Naive thymus-derived CD8-positive, alpha-beta T cell (primary cell): ENCODE data around the gene PGP. TPM values are rescaled to one million over a fixed set of nuclear protein-coding genes. Genes with fewer than 3 reads are reported as not detected.

Source experiments
- ATAC-seq, 2 donors: fragments of 150-1000 bp; cut with Tn5 transposase in 1 of 2; sonication (Bioruptor Pico), chemical (Tn5 transposase) in 1 of 2; 1 replicate in 1 of 2; 2 replicates in 1 of 2; pipeline ENCODE4 v1.10.0; 2021; ENCODE audit warnings: mild to moderate bottlenecking in 2 of 2, moderate library complexity in 2 of 2
- POLR2A ChIA-PET: fragments of 350-600 bp; sonication (Branson Sonifier 250); formaldehyde crosslinking; loops from one replicate; lab custom pipeline; 2021; ENCODE audit warnings: antibody characterized with exemption; lab: Charles Lee
- DNase-seq, 10 donors: peaks; one replicate each; pipeline versions ENCODE4 v3.0.0 to v3.0.0-alpha.2; 2020 to 2022
- H3K27ac Mint-ChIP-seq, 10 donors: one replicate each; pipeline ENCODE4 v1.8.0; 2020 to 2022; ENCODE audit warnings: mild to moderate bottlenecking in 10 of 10, mixed read lengths in 10 of 10, moderate library complexity in 4 of 10, inconsistent platforms in 1 of 10
- H3K27me3 Mint-ChIP-seq, 5 donors: one replicate each; pipeline ENCODE4 v1.8.0; 2021 to 2022; ENCODE audit warnings: mixed read lengths in 5 of 5
- H3K36me3 Mint-ChIP-seq, 3 donors: one replicate each; pipeline ENCODE4 v1.8.0; 2020 to 2022; ENCODE audit warnings: mixed read lengths in 3 of 3, mild to moderate bottlenecking in 2 of 3, inconsistent platforms in 1 of 3
- H3K4me1 Mint-ChIP-seq, 4 donors: one replicate each; pipeline ENCODE4 v1.8.0; 2021 to 2022; ENCODE audit warnings: mixed read lengths in 4 of 4
- H3K4me3 Mint-ChIP-seq, 10 donors: one replicate each; pipeline ENCODE4 v1.8.0; 2020 to 2022; ENCODE audit warnings: mild to moderate bottlenecking in 10 of 10, mixed read lengths in 10 of 10, moderate library complexity in 6 of 10, inconsistent platforms in 1 of 10
- H3K9me3 Mint-ChIP-seq, 9 donors: one replicate each; pipeline ENCODE4 v1.8.0; 2020 to 2022; ENCODE audit warnings: mixed read lengths in 9 of 9, mild to moderate bottlenecking in 3 of 9, inconsistent platforms in 1 of 9, moderate library complexity in 1 of 9
- polyA plus RNA-seq, 3 donors: library from polyadenylated mRNA; unstranded; fragments of 300-500 nt; fragmentation: Illumina TruSeq; gene quantifications; one replicate each; pipeline ENCODE4 v1.2.3, GENCODE V29; 2021
- total RNA-seq, 8 experiments: library from RNA in 2 of 8; stranded (reverse) in 2 of 8; gene quantifications; one replicate each; pipeline ENCODE4 v1.2.3 and lab custom pipeline; 2021 to 2026

Gene PGP
- total and polyA plus RNA-seq, 5 experiments from 2014 or later, result 8.7 to 28.1 (median 17.7) TPM

DNA sequence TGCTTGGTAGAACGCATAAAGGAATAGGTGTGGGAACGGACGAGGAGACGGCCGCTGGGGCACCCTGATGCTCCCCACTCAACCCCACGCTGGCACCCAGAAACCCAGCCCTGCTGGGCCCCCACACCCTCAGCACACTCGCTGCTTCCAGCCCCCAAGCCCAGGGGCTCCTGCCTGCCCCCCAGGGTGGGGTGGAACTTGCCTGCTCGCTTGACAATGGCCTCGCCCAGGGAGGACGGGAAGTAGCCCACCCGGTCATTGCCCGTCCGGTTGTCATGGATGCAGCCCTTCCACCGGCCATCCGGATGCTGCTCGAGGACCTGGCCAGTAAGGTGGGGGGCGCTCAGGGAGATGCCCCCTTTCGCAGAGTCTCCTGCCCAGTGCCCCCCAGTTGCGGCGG is 28.1 kb downstream of the PGP start:
- no peak overlapping the region for H3K27ac Mint-ChIP-seq
- H3K36me3 Mint-ChIP-seq, result no peaks in the 10 kb centered on the region
- no peaks in the 10 kb centered on the region for H3K9me3 Mint-ChIP-seq
- ATAC-seq, result no peak
- peaks cover 0 to 1% (median 0%) of the 10 kb centered on the region in 5 donors for H3K27me3 Mint-ChIP-seq
- H3K4me1 Mint-ChIP-seq, result peaks cover 0 to 6% (median under 1%) of the 10 kb centered on the region in 4 donors
- DNase-seq, result no peak
- POLR2A ChIA-PET, result no interaction called here
- no peak overlapping the region for H3K4me3 Mint-ChIP-seq

DNA sequence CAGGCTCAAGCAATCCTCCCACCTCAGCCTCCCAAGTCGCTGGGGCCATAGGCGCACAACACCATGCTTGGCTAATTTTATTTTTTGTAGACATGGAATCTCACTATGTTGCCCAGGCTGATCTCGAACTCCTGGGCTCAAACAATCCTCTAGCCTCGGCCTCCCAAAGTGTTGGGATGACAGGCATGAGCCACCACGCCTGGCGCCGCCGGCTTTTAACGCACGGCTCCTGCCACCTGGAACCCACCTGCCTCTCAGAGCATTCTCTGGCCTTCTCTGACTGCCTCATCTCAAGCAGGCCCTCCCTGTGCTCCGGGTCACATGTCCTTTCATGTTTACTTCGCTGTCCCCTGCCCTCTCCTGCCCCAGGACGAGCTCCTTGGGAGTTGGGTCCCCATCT is 28.6 kb downstream of the PGP start:
- Mint-ChIP-seq H3K36me3 (no peaks in the 10 kb centered on the region), H3K4me1 (peaks cover 0 to 6% (median under 1%) of the 10 kb centered on the region in 4 donors), H3K9me3 (no peaks in the 10 kb centered on the region), H3K27ac (peak overlapping the region in 1 of 10 donors; percentile 56), H3K27me3 (peaks cover 0 to 1% (median 0%) of the 10 kb centered on the region in 5 donors), H3K4me3 (no peak overlapping the region)
- ATAC-seq, result no peak
- POLR2A ChIA-PET, result no interaction called here
- no peak for DNase-seq

DNA sequence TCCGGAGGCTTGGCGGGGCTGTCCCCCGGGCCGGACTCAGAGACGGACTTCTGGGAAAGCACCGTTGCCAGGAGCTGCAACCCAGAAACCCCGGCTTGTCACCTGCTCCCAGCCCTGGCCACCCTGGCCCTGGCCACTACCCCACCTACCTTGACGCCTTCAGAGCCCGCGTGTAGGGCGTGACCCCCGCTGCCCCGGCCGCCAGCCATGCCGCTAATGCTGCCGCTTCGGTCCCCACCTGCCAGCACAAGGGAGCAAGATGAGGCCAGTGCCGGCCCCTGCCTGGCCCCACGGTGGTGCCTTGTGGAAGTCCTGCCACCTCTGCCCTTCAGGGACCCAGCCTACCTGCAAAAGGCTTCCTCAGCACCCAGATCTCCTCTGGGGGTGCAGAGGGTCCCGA is 29.7 kb downstream of the PGP start:
- POLR2A ChIA-PET, result no interaction called here
- H3K9me3 Mint-ChIP-seq, result no peaks in the 10 kb centered on the region
- H3K36me3 Mint-ChIP-seq, result no peaks in the 10 kb centered on the region
- no peak for DNase-seq
- no peak for ATAC-seq
- H3K4me3 Mint-ChIP-seq, result no peak overlapping the region
- H3K4me1 Mint-ChIP-seq, result peaks cover 0 to 6% (median under 1%) of the 10 kb centered on the region in 4 donors
- peaks cover 0 to 1% (median 0%) of the 10 kb centered on the region in 5 donors for H3K27me3 Mint-ChIP-seq
- no peak overlapping the region for H3K27ac Mint-ChIP-seq

DNA sequence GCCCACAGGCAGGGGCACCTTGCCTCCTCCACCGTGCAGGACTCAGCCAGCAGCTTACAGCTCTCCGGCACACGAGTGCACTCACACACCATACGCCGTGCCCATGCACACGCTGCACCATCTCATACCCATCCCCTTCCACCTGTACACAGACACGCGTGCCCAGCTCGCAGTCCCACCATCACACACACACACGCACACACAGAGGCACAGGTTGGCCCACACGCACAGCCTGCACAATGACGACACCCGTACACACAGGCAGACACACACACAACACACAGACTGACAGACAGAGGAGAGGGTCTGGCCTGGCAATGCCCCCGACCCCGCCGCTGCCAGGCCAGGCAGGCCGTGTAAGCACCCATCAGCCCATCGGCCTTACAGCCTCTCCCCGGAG is 30.3 kb downstream of the PGP start:
- Mint-ChIP-seq H3K4me1 (peaks cover 0 to 6% (median under 1%) of the 10 kb centered on the region in 4 donors), H3K9me3 (no peaks in the 10 kb centered on the region), H3K27me3 (peaks cover 0 to 1% (median 0%) of the 10 kb centered on the region in 5 donors), H3K4me3 (no peak overlapping the region), H3K27ac (no peak overlapping the region), H3K36me3 (no peaks in the 10 kb centered on the region)
- POLR2A ChIA-PET, result no interaction called here
- DNase-seq (no peak), ATAC-seq (no peak)

DNA sequence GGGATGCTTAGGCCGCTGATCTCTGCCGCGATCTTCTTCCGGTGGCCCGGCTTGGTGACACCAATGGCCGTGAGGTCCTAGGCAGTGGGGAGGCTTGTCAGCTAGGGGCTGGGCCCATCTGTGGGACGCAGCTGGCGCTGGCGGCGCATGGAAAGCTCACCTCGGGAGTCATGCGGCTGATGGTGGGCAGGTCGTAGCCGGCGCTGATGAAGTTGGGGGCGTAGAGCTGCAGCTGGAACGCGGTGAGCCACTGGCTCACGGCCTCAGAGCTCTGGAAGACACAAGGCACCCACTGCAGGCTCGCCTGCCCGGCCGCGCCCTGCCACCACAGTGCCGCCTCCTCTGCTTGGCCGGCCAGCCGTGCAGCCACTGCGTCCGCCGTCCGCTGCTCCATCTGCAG is 31.0 kb downstream of the PGP start:
- H3K36me3 Mint-ChIP-seq, result no peaks in the 10 kb centered on the region
- H3K4me1 Mint-ChIP-seq, result peaks cover 0 to 6% (median under 1%) of the 10 kb centered on the region in 4 donors
- H3K9me3 Mint-ChIP-seq, result no peaks in the 10 kb centered on the region
- no peak for ATAC-seq
- H3K27ac Mint-ChIP-seq, result no peak overlapping the region
- H3K27me3 Mint-ChIP-seq, result peaks cover 0 to 1% (median 0%) of the 10 kb centered on the region in 5 donors
- DNase-seq, result no peak
- H3K4me3 Mint-ChIP-seq, result no peak overlapping the region
- POLR2A ChIA-PET, result no interaction called here

DNA sequence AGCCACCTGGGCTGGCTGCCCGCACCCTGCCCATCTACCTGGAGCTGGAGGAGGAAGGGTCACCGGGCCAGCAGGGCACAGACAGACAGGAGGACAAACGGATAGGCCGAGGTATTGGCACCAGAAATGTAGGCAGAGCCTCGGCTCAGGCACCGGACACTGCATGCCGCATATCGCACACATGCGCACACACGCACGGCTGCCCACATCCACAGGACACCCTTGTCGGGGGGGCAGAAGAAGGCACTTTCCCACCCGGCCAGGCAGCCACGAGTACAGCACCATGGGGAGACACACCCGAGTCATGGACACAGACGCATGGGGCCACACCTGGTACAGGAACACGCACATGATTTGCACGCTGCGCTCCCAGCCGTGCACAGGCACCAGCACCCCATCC is 32.7 kb downstream of the PGP start:
- Mint-ChIP-seq H3K27me3 (peaks cover 0 to 1% (median 0%) of the 10 kb centered on the region in 5 donors), H3K36me3 (no peaks in the 10 kb centered on the region), H3K4me1 (peaks cover 0 to 6% (median under 1%) of the 10 kb centered on the region in 4 donors), H3K4me3 (no peak overlapping the region), H3K9me3 (no peaks in the 10 kb centered on the region), H3K27ac (no peak overlapping the region)
- ATAC-seq (no peak), DNase-seq (no peak)
- POLR2A ChIA-PET, result interaction anchor here (0.6 kb wide), 1 partner anchor 10 kb away, joined by 3 read pairs; no protein-coding TSS in a partner anchor

DNA sequence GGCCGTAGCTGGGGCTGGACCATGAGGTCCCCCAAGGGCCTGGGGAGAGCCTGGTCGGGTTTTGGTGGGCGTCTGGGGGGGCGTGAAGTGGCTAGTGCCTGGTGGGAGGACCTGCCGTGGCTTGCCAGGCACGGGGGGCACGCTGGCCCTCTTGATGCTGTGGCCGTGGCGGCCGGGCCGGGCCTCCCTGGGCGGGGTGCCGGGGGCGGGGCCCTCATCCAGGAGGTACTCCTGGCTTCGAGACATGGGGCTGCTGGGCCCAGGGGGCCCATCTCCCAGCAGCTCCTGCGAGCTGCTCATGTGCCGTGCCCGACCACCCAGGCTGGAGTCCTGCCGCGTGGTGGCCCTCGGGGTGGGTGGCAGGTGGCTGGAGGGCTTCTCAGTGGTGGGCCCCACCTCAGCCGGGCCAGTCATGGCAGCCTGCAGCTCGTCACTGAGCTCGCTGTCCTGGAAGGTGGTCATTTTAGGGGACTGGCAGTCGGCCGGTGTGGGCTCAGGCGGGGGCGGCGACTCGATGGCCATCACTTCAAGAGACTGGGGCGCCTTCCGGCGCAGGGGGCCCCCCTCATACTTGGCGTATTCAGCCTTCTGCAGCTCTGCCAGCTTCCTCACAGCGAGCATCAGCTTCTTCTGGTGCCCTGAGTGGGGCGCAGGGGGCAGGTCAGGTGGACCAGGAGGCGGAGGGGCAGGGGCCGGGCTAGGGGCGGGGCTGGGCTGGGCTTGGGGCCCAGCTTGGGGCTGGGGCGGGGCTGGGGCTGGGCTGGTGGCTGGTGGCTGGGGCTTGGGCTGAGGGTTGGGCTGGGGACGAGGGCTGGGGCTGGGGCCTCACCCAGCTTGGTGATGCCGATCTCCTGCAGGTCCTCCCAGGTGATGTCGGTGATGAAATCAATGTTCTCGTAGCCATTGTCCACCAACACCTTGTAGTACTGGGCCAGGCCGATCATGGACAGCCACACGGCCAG is 33.4 kb downstream of the PGP start:
- H3K36me3 Mint-ChIP-seq, result no peaks in the 10 kb centered on the region
- H3K9me3 Mint-ChIP-seq, result no peaks in the 10 kb centered on the region
- no peak overlapping the region for H3K27ac Mint-ChIP-seq
- DNase-seq, result no peak
- ATAC-seq, result no peak
- H3K4me3 Mint-ChIP-seq, result no peak overlapping the region
- H3K4me1 Mint-ChIP-seq, result peaks cover 0 to 6% (median under 1%) of the 10 kb centered on the region in 4 donors
- H3K27me3 Mint-ChIP-seq, result peaks cover 0 to 1% (median 0%) of the 10 kb centered on the region in 5 donors
- POLR2A ChIA-PET, result interaction anchor here (0.6 kb wide), 1 partner anchor 11 kb away, joined by 3 read pairs; no protein-coding TSS in a partner anchor

DNA sequence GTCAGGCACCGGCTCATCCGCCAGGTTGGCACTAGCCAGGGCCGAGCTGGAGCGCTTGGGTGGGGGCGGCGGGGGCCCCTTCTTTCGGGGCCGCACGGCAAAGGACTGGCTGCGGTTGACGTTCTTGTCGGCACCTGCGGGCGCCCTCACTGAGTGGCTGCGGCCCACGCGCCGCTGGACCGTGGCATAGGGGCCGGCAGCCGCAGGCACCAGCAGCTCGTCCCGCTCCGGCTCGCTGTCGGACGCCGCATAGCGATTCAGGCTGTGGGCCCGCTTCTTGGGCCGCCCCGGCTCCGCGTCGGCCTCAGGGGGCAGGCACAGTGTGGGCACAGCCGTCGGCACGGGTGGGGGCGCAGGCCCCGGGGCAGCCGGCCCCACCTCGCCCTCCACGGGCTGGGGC is 34.2 kb downstream of the PGP start:
- H3K27me3 Mint-ChIP-seq, result peaks cover 0 to 1% (median 0%) of the 10 kb centered on the region in 5 donors
- no peak overlapping the region for H3K4me3 Mint-ChIP-seq
- H3K9me3 Mint-ChIP-seq, result no peaks in the 10 kb centered on the region
- peaks cover 0 to 6% (median 1%) of the 10 kb centered on the region in 3 donors for H3K36me3 Mint-ChIP-seq
- H3K4me1 Mint-ChIP-seq, result peaks cover 0 to 6% (median under 1%) of the 10 kb centered on the region in 4 donors
- ATAC-seq (no peak), DNase-seq (no peak)
- POLR2A ChIA-PET, result no interaction called here
- no peak overlapping the region for H3K27ac Mint-ChIP-seq

DNA sequence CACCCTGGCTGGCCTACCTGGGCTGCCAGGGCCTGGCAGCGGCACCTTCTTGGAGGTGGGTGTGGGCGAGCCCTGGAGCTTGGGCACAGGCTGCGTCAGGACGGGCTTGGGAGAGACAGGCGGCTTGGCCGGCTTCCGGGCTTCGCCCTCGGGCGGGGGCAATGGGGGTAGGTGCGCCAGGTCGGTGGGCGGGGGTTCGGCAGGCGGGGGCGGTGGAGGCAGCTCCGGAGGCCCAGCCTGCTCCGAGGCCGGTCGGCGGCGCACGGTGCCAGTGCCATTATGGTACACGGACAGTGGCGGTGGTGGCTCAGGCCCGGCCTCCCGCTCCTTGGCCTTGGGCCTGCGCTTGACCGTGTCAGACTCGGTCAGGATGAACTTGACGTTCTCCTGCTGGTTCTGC is 35.1 kb downstream of the PGP start:
- POLR2A ChIA-PET, result no interaction called here
- Mint-ChIP-seq H3K4me1 (peaks cover 0 to 6% (median under 1%) of the 10 kb centered on the region in 4 donors), H3K27me3 (peaks cover 0 to 1% (median 0%) of the 10 kb centered on the region in 5 donors), H3K9me3 (no peaks in the 10 kb centered on the region), H3K4me3 (no peak overlapping the region), H3K36me3 (peaks cover 0 to 12% (median 1%) of the 10 kb centered on the region in 3 donors), H3K27ac (no peak overlapping the region)
- DNase-seq (no peak), ATAC-seq (no peak)

DNA sequence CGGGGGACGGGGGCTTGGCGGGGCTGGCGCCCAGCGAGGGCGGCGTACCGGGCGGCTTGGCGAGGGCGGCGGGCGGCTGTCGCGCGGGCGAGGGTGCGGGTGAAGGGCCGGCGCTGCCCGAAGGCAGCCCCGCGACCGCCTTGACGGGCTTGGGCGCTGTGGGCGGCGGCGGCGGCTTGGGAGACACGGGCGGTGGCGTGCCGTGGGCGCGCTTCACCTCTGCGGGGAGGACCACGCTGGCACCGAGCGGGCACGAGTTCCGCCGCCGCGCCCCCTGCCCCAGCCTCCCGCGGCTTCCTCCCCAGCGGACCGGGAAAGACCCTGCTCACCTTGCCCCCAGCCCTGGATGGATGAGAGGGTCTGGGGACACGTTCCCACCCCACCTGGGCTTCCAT is 35.5 kb downstream of the PGP start:
- Mint-ChIP-seq H3K27me3 (no peaks in the 10 kb centered on the region), H3K4me1 (peaks cover 0 to 6% (median under 1%) of the 10 kb centered on the region in 4 donors), H3K9me3 (no peaks in the 10 kb centered on the region), H3K27ac (no peak overlapping the region), H3K36me3 (peaks cover 0 to 13% (median 1%) of the 10 kb centered on the region in 3 donors), H3K4me3 (no peak overlapping the region)
- POLR2A ChIA-PET, result no interaction called here
- DNase-seq (no peak), ATAC-seq (peak; percentile 9 to 20)

DNA sequence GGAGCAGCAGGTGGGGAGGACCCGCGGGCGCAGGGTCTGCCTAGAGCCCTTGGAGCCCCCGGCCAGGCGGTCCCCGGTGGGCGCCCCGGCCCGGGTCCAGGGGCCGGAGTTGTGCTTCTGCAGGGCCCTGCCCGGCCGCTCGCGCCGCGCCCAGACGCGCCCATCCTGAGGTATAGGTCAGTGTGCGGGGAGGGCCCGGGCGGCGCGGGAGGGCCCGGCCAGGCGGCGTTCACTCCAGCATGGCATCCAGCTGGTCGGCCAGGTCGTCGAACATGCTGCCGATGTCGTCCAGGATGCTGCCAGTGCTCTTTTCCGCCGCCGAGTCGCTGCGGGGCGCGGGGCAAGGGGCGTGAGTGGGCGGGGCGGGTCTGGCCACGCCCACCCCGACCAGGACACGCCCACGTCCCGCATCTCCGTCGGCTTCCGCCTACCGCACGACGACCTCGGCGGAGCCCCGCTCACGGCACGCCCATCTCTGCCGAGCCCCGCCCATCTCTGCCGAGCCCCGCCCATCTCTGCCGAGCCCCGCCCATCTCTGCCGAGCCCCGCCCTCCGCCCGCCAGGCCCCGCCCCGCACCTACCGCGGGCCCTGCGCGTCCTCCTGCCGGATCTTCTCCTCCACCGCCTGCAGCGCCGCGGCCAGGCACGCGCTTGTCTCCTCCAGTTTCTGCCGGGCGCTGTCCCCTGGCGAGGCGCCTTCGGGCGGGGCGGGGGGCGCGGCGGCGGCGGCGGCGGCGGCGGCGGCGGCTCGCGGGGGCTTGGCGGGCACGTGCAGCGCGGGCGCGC is 36.1 kb downstream of the PGP start:
- peak; percentile 80 to 84 for ATAC-seq
- Mint-ChIP-seq H3K27me3 (no peaks in the 10 kb centered on the region), H3K36me3 (peaks cover 0 to 16% (median 1%) of the 10 kb centered on the region in 3 donors), H3K9me3 (no peaks in the 10 kb centered on the region), H3K4me3 (no peak overlapping the region), H3K4me1 (peaks cover 0 to 6% (median under 1%) of the 10 kb centered on the region in 4 donors), H3K27ac (no peak overlapping the region)
- DNase-seq, result peak in 8 of 10 donors; percentile 18 to 45 (median 31)
- POLR2A ChIA-PET, result no interaction called here

DNA sequence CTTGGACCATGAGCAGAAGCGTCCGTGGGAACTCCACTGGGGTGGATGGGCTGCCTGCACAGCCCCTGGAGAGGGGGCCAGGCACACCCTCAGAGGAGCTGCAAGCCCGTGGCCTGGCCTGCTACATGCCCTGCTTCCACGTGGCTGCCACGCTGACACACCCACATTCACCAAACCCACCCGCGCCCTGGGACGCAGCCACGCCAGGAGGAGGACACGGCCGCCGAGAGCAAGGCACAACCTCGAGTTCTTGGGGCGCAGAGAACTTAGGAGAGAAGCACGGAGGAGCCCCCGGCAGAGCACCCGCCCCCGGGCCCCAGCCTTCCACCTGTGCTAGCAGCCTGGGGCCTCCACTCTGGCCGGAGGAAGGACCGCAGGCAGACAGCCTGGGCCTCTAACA is 37.1 kb downstream of the PGP start:
- Mint-ChIP-seq H3K4me1 (peaks cover 0 to 6% (median under 1%) of the 10 kb centered on the region in 4 donors), H3K9me3 (no peaks in the 10 kb centered on the region), H3K27me3 (no peaks in the 10 kb centered on the region), H3K27ac (no peak overlapping the region), H3K4me3 (no peak overlapping the region), H3K36me3 (peaks cover 0 to 18% (median 1%) of the 10 kb centered on the region in 3 donors)
- DNase-seq, result no peak
- POLR2A ChIA-PET, result no interaction called here
- ATAC-seq, result no peak
